Endothelial cell of umbilical vein (primary cell): Measurements from ENCODE around the gene RBPJL. TPM values are rescaled to one million over a fixed set of nuclear protein-coding genes. Genes with fewer than 3 reads are reported as not detected.
A peak's percentile ranks its signal among the peaks of the same experiment; 100 is the strongest.

Experiments
- BruUV-seq: library from RNA; stranded (reverse); fragments of 400-500 nt; replicated peaks from 2 replicates; lab custom pipeline; 2021; lab: Mats Ljungman, UMichigan
- CTCF ChIA-PET: fragments of 300-600, 350-600 bp; sonication (Branson Sonifier 250); formaldehyde crosslinking; loops from one replicate; lab custom pipeline; 2021; ENCODE audit warnings: antibody characterized with exemption, inconsistent platforms; lab: Charles Lee
- POLR2A ChIA-PET: fragments of 300-600, 350-600 bp; sonication (Branson Sonifier 250); formaldehyde crosslinking; loops from one replicate; lab custom pipeline; 2021; ENCODE audit warnings: antibody characterized with exemption, inconsistent platforms; lab: Charles Lee
- DNase-seq: peaks from one replicate; pipeline ENCODE4 v3.0.0-alpha.2; 2011; ENCODE audit warnings: low read depth, low spot score
- FAIRE-seq: peaks from 2 replicates; lab custom pipeline; 2011; peaks lifted over from hg19 to GRCh38; lab: Jason Lieb, UNC
- H2AFZ ChIP-seq: 2 replicates; pipeline ENCODE4 v1.6.0; 2012; ENCODE audit warnings: low read depth, low read length, control low read depth, inconsistent platforms
- H3K27ac ChIP-seq: 2 replicates; pipeline ENCODE4 v1.5.1; 2011; ENCODE audit warnings: low read depth, mild to moderate bottlenecking, control low read depth, low read length, moderate library complexity; ENCODE audit not compliant: insufficient read depth
- H3K27me3 ChIP-seq, 2 experiments: 2 replicates each; pipeline versions ENCODE4 v1.6.0 to v1.6.1; 2011; ENCODE audit warnings: low read length in 2 of 2, mixed read lengths in 1 of 2; ENCODE audit not compliant: control insufficient read depth in 2 of 2, insufficient read depth in 2 of 2
- H3K36me3 ChIP-seq, 2 experiments: 2 replicates in 1 of 2; 3 replicates in 1 of 2; pipeline ENCODE4 v1.5.1; 2011; ENCODE audit warnings: low read length in 2 of 2, mild to moderate bottlenecking in 1 of 2, moderate library complexity in 1 of 2; ENCODE audit not compliant: control insufficient read depth in 2 of 2, insufficient read depth in 2 of 2; ENCODE audit errors: extremely low read depth in 1 of 2
- H3K4me1 ChIP-seq: 3 replicates; pipeline ENCODE4 v1.5.1; 2011; ENCODE audit warnings: mild to moderate bottlenecking, low read length; ENCODE audit not compliant: control insufficient read depth, insufficient read depth; ENCODE audit errors: extremely low read depth
- H3K4me2 ChIP-seq: 2 replicates; pipeline ENCODE4 v1.6.1; 2011; ENCODE audit warnings: low read length, control low read depth, mixed read lengths; ENCODE audit not compliant: insufficient read depth
- H3K4me3 ChIP-seq, 3 experiments: fragments of 200-600 bp in 1 of 3; sonication (generic), shearing (Covaris generic) in 1 of 3; replicated peaks in 1 of 3; 2 replicates each; pipeline ENCODE4 v1.5.1; 2011 to 2016; ENCODE audit warnings: control low read depth in 3 of 3, low read length in 3 of 3, mild to moderate bottlenecking in 2 of 3, inconsistent platforms in 1 of 3, low read depth in 1 of 3, moderate library complexity in 1 of 3; ENCODE audit not compliant: insufficient read depth in 1 of 3
- H3K79me2 ChIP-seq: 2 replicates; pipeline ENCODE4 v1.6.0; 2012; ENCODE audit warnings: low read length, inconsistent platforms; ENCODE audit not compliant: control insufficient read depth, insufficient read depth
- H3K9ac ChIP-seq: replicated peaks from 2 replicates; pipeline ENCODE3; 2011; ENCODE audit warnings: low read length, control low read depth; ENCODE audit not compliant: insufficient read depth; ENCODE audit errors: extremely low read depth
- H3K9me1 ChIP-seq: replicated peaks from 3 replicates; pipeline ENCODE4 v1.6.0; 2011; ENCODE audit warnings: mild to moderate bottlenecking, low read length; ENCODE audit not compliant: control insufficient read depth, insufficient read depth; ENCODE audit errors: extremely low read depth
- H3K9me3 ChIP-seq: replicated peaks from 2 replicates; pipeline ENCODE4 v1.5.1; 2012; ENCODE audit warnings: low read length, inconsistent platforms; ENCODE audit not compliant: control insufficient read depth, insufficient read depth
- H4K20me1 ChIP-seq: replicated peaks from 2 replicates; pipeline ENCODE3; 2011; ENCODE audit warnings: mild to moderate bottlenecking, low read length; ENCODE audit not compliant: control insufficient read depth, insufficient read depth; ENCODE audit errors: extremely low read depth
- CTCF ChIP-seq, 2 donors: IDR thresholded peaks; 1 replicate in 1 of 2; 2 replicates in 1 of 2; pipeline ENCODE4 v1.5.1; 2011; ENCODE audit warnings: low read length in 2 of 2, mild to moderate bottlenecking in 2 of 2, moderate library complexity in 2 of 2, control low read depth in 1 of 2, inconsistent platforms in 1 of 2, low read depth in 1 of 2; ENCODE audit not compliant: insufficient read depth in 1 of 2; ENCODE audit errors: extremely low read depth in 1 of 2
- EZH2 ChIP-seq: IDR thresholded peaks from 2 replicates; pipeline ENCODE4 v1.6.1; 2012; ENCODE audit warnings: borderline replicate concordance, low read depth, mild to moderate bottlenecking, moderate library complexity, low read length, inconsistent platforms; ENCODE audit not compliant: severe bottlenecking
- FOS ChIP-seq: IDR thresholded peaks from 2 replicates; pipeline ENCODE4 v1.6.1; 2011; ENCODE audit warnings: mild to moderate bottlenecking, low read length, moderate library complexity, borderline replicate concordance; ENCODE audit not compliant: insufficient read depth
- GATA2 ChIP-seq: IDR thresholded peaks from 2 replicates; pipeline ENCODE4 v1.7.0; 2011; ENCODE audit warnings: low read depth, mild to moderate bottlenecking, moderate library complexity, mixed read lengths, low read length; ENCODE audit not compliant: insufficient read length, insufficient read depth
- JUN ChIP-seq: IDR thresholded peaks from 2 replicates; pipeline ENCODE4 v1.6.1; 2011; ENCODE audit warnings: borderline replicate concordance, low read depth; ENCODE audit not compliant: insufficient read length, insufficient read depth
- MAX ChIP-seq: IDR thresholded peaks from 2 replicates; pipeline ENCODE4 v1.6.1; 2011; ENCODE audit not compliant: insufficient read depth, insufficient read length
- MYC ChIP-seq: IDR thresholded peaks from one replicate; pipeline ENCODE4 v1.6.1; 2011; ENCODE audit warnings: mild to moderate bottlenecking, low read depth, low read length
- POLR2A ChIP-seq: IDR thresholded peaks from 2 replicates; pipeline ENCODE4 v1.6.1; 2012; ENCODE audit warnings: low read depth, mild to moderate bottlenecking, control low read depth, low read length
- POLR2AphosphoS5 ChIP-seq: IDR thresholded peaks from 2 replicates; pipeline ENCODE4 v1.6.1; 2012; ENCODE audit warnings: low read depth, mild to moderate bottlenecking, control low read depth, low read length, moderate library complexity; ENCODE audit not compliant: insufficient read depth
- dilution Hi-C: fragments of 300-500 bp; cut with MboI; formaldehyde crosslinking; loops from one replicate; pipeline ENCODE4 v1.15.0; 2019; ENCODE audit warnings: low sequenced_read_pairs; ENCODE audit not compliant: extremely low pct_ligation_motif_present
- intact Hi-C: fragments of 100-400 bp; cut with micrococcal nuclease; formaldehyde crosslinking; loops from one replicate; pipeline ENCODE4 v1.10.0; 2022
- polyA plus RNA-seq, 4 experiments: library from polyadenylated mRNA; depleted of rRNA in 3 of 4; stranded (reverse) in 3 of 4; unstranded in 1 of 4; fragments of >200 nt; gene quantifications; 2 replicates each; pipeline versions ENCODE4 v1.2.1 to v1.2.3, GENCODE V29; 2011 to 2012; ENCODE audit warnings: missing spikeins in 1 of 4
- total RNA-seq: library from RNA; stranded (reverse); gene quantifications from 2 replicates; pipeline ENCODE4 v1.2.3, GENCODE V29; 2021

Gene RBPJL
- total and polyA plus RNA-seq, 2 donors (not counting 3 experiments of a cell fraction or from before 2014, with no cell fraction given), result not detected

DNA sequence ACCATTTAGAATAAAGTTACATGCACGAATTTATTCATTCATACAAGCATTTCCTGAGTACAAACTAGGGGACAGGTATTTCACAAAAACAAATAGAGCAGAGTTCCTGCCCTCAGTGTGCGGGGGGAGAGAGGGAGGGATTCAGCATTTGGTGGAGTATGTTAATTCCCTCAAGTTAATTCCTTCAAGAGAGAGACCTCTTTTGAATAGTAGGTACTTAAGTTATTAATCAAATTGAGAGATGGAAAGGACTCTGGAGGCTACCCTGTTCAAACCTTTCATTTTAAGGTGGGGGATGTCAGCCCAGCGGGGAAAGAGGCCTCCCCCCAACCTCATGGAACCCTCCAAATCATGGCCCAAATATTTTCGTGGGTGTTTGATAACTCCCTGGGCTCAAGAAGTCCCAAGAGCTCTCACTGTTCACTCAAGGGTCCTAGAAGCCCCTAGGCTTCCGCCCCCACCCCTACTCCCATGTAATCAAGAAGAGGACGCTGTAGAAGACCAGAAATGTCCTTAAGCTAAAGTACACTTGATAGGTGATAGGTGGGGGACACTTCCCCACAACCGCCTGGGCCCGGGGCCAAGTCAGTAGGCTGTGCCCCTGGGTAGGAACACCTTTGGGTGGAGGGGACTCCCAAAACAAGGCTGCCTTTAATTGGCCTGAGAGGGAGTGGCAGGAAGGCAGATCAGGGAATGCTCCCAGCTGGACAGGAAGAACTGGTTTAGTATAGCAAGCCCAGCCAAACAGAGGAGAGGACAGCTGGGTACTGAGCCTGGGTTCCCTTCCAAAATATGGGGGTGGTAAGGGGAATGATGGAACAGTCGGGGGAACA lies 38.7 kb downstream of the RBPJL start:
- no peak for TF ChIP-seq EZH2
- Histone ChIP-seq H3K4me3 (no peak overlapping the region), H3K9me1 (no peaks in the 10 kb centered on the region), H3K9me3 (no peaks in the 10 kb centered on the region), H3K4me2 (peak overlapping the region; percentile 74), H4K20me1 (no peaks in the 10 kb centered on the region), H3K36me3 (peaks cover 0 to 2% of the 10 kb centered on the region in 2 experiments), H3K9ac (no peak overlapping the region), H3K79me2 (peaks cover 66% of the 10 kb centered on the region), H3K27ac (peak overlapping the region; percentile 92), H2AFZ (no peak overlapping the region), H3K4me1 (peaks cover 64% of the 10 kb centered on the region), H3K27me3 (no peaks in the 10 kb centered on the region)
- FAIRE-seq (peak; percentile 66), DNase-seq (no peak)
- dilution Hi-C loops (no loop called here), intact Hi-C loops (loop anchor here (10.0 kb wide), 1 partner anchor 569 kb away; the partner anchor contains the start of gene PLTP)
- POLR2A ChIA-PET, result interaction anchor here (0.9 to 2.7 kb wide), 3 partner anchors 12 to 18 kb away, joined by 5 to 12 read pairs (median 9); partner anchors contain the start of gene SYS1
- CTCF ChIA-PET, result interaction anchor here (0.6 to 4.7 kb wide), 11 partner anchors 17 to 221 kb away, joined by 3 to 28 read pairs (median 4); partner anchors contain the start of gene SYS1
- BruUV-seq, result no TSS peak

- Histone ChIP-seq H2AFZ (no peak overlapping the region), H3K4me3 (no peak overlapping the region), H3K9me3 (no peaks in the 10 kb centered on the region), H3K79me2 (peaks cover 59% of the 10 kb centered on the region), H3K27me3 (no peaks in the 10 kb centered on the region), H3K27ac (no peak overlapping the region), H3K9me1 (no peaks in the 10 kb centered on the region), H3K4me1 (peaks cover 64% of the 10 kb centered on the region), H3K36me3 (no peaks in the 10 kb centered on the region), H3K4me2 (peak overlapping the region; percentile 89), H3K9ac (no peak overlapping the region), H4K20me1 (no peaks in the 10 kb centered on the region)
- dilution Hi-C loops, result no loop called here
- intact Hi-C loops, result loop anchor here (10.0 kb wide), 1 partner anchor 568 kb away; the partner anchor contains the start of gene PLTP
- FAIRE-seq (no peak), DNase-seq (no peak)
- no peak for TF ChIP-seq FOS
- no peak for TF ChIP-seq MAX
- TF ChIP-seq EZH2, result no peak
- no peak for TF ChIP-seq MYC
- no peak for TF ChIP-seq GATA2
- TF ChIP-seq JUN, result no peak
- no peak for TF ChIP-seq POLR2A
- TF ChIP-seq POLR2AphosphoS5, result no peak
- no peak for TF ChIP-seq CTCF (IDR thresholded peaks at IDR 0.05; ENCODE audit: extremely low read depth in 1 of 2, insufficient read depth in 1 of 2, low read depth in 1 of 2, low read length in 2 of 2)
- no TSS peak for BruUV-seq
- POLR2A ChIA-PET, result interaction anchor here (0.9 to 3.5 kb wide), 5 partner anchors 11 to 27 kb away, joined by 5 to 52 read pairs (median 6); partner anchors contain the start of gene SYS1
- CTCF ChIA-PET, result interaction anchor here (0.8 to 4.7 kb wide), 10 partner anchors 14 to 425 kb away, joined by 3 to 28 read pairs (median 6); partner anchors contain the start of gene SYS1
These were observed 39.7 kb downstream of the RBPJL start for GRCh38 chr20:45346291-45346718.
